Iris pigment epithelial cell (primary cell): ENCODE results near the gene A4GNT.
"Not testable (repeated sequence)": the region's sequence is repeated elsewhere in the genome, so short reads cannot be mapped to it uniquely, and the experiment has no call there.

Experiments
- DNase-seq: peaks from one replicate; pipeline ENCODE4 v3.0.0-alpha.2; 2011; ENCODE audit warnings: low read depth

Gene A4GNT

DNA sequence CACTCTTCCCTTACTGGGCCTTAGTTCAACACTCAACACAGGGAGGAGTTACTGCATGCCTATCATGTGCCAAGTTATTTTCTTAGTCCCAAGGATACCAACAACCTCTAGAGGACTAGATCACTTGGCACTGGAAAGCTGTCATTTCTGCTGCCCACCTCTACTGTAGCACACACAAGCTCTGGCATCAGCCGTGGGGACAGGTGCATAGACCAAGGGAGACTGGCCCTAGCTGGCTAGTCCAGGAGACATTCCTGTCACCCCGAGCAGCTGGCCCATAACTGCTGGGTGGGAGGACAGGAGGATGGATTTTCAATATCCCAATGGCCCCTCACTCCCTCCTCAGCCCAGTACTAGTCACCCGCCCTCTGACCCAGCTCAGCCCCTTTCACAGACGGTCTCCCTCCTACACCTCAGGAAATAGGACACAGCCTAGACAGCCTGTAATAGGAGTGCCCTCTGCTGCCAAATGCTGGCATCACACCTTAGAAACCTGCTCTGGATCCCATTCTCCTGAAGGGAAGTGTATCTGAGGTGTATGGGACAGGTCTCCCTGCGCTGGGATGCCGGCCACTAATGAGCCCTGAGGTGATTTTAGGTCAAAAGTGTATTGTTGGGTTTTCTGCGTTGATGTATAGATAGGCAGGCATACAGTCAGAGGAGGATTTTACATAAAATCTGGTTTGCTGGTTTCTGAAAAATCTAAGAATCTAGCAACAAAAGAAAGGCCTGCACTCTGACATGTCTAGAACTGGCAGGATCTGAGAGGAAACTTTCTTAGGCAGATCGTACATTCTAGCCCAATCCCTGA is 13.4 kb downstream of the A4GNT start:
- DNase-seq = peak; percentile 65

DNA sequence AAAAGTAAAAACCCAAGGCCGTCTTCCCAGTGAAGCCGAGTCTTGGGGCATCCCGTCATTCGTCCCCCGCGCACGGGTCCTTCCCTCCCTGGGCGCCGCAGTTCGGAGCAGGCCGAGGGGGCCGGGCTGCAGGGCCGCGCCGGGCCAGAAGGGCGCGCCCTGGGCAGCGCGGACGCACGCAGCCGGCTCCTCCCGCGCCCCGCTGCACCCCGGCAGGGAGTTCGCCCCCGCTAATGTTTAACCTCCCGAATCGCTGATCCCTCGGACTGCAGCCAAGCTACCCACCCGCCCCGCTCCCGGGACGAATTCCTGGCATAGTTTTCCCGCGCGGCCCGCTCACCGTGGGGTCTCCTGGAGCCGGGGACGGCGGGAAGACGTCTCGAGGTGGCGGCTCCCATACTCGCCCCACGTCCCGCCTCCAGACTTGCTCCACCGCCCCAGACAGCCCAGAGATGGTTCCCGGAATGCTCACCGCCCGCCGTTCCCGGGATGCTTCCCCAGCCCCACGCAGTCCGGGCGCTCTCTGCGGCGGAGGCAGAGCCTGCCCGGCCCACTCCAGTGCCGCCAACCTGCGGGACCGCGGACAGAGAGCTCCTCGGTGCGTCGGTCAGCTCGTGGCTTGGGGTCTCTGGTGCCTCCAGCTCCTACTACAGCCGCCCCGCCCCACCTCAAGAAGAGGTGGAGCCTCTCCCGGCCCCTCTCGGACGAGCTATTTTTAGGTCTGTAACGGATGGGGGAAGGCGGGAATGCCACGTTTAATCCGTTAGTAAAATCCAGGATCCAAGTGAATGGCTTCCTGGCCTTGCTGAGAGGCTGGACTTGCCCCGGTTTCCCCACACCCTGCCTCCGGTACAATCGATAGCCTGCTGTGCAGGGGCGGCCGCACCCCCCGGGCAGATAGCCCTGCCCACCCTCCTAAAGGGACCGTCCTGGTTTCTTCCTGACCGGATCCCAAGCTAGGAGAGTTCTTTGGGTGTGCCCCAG is 16.9 kb downstream of the A4GNT start, which contains the start of gene DZIP1L:
Gene DZIP1L, minus strand, starts transcription at position 621 of the 984 bp plus-strand sequence. CDS start 11,637 bp downstream, outside the sequence.
- DNase-seq = peak; percentile 66

DNA sequence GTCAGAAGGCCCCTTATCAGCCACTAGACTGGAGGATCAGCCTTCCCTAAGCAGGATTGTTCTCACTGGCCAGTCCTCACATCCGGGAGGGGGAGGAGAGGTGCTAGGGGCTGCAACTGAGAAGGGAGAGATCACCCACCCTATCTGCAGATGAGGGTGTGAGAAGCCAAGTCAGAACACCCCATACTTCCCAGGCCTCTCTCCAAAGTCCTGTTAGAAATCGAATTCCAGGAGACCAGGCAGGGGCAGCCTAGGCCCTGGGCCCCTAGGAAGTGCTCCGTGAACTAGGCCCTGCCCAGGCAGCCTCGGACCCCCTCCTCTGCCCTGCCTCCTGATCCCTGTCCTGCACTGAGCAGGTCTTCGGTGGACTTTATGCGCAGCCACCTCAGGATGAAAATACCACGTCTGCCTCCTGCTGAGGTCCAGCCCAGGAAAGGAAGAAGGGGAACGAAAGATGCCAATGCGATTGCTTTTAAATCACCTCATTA is 17.7 kb downstream of the A4GNT start:
- peak; percentile 37 for DNase-seq

DNA sequence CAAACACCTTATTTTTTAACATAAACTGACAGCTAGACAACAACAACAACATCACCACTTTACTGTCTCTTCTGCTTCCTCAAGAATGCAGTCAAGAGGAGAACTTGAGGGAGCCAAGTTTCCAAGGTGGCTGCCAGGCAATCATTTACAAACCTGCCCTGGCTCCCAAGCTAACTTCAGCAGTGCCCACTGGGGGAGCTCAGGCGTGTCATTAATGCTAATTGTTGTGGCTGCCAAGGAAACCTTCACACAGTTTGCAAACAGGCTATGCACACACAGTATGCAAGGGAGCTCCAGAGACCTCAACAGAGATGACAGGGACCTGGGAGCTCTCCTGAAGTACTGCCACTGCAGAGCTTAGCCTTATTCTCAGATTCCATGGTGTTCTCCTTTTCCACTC is 18.9 kb downstream of the A4GNT start:
- no peak for DNase-seq

DNA sequence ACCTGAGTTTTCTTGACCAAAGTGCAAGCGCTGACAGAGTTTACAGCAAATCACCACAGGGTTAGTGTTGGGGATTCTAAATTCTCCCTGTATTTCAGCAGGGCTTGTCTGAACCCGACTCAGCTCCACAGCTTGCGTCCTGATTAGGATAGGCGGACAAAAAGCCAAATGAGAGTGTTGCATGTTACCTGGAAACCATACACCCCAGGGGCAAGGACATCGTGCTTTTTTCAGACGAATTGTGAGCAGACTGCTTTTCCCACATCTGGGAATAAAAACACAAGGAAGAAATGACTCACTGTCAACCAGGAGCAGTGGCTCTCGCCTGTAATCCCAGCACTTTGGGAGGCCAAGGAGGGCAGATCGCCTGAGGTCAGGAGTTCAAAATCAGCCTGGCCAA is 19.8 kb downstream of the A4GNT start:
- DNase-seq = no peak

DNA sequence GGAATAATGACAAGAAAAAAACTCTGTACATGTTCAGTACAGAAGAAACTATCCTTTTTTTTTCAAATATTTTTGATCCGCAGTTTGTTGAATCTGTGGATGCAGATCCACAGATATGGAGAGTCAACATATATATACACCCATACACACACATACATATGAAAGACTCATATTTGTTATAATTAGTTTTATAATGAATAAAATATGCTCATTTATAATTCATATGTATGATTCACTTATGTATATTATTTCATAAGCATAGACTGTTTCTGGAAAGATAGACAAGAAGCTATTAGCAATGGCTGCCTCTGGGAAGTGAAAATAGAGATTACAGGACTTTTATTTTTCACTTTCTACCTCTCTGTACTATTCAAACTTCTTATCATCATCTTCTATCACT is 26.6 kb downstream of the A4GNT start:
- DNase-seq = no peak

DNA sequence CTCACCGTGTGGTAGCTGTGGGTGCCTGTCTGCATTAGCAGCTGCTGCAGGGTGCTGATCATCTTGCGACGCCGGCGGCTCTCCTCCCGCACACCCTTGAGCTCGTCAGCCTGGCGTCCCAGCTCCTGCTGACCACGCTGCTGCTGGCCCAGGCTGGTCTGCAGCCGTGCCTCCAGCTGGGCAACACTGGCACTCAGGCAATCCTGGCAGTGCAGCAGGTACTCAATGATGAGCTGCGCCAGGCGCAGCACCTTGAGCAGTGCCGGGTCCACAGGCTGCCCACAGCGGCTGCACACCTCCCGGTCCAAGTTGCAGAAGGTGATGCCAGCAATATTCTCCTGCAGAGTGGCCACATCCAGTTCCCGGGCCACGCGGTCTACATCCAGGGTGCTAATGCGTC is 28.7 kb downstream of the A4GNT start:
- no peak for DNase-seq

DNA sequence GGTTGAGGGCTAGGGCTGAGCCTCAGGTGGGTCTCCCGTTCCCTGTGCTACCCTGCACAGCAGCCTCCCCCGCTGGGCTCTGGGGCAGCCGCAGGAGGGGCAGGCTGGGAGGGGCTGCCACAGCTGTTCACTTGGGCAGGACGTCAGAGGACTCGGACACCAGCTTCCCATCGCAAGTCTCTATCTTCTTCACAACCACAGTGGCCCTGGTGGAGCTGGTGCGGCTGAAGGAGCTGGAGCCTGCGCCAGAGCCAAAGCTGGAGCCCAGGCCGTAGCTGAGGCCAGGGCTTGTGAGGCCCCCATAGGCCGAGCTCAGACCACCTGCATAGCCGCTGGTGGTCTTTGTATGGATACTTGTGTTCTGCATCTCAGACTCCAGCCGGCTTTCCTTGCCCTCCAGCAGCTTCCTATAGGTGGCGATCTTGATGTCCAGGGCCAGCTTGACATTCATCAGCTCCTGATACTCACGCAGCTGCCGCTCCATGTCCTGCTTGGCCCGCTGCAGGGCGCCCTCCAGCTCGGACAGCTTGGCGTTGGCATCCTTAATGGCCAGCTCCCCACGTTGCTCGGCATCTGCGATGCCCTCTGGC is 30.7 kb downstream of the A4GNT start:
- not testable (repeated sequence) for DNase-seq

DNA sequence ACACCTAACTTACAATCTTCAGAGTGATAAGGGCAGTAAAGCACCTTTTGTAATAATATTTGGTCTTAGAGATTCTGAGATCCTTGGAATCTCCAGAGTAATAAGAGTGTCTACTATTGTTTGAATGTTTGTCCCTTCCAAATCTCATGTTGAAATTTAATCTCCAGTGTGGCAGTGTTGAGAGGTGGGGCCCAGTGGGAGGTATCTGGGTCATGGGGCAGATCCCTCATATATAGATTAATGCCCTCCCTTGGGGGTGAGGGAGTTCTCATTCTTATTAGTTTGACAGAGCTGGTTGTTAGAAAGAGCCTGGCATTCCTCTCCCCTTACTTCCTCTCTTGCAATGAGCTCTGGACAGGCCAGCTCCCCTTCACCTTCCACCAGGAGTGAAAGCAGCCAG is 32.8 kb downstream of the A4GNT start:
- no peak for DNase-seq

DNA sequence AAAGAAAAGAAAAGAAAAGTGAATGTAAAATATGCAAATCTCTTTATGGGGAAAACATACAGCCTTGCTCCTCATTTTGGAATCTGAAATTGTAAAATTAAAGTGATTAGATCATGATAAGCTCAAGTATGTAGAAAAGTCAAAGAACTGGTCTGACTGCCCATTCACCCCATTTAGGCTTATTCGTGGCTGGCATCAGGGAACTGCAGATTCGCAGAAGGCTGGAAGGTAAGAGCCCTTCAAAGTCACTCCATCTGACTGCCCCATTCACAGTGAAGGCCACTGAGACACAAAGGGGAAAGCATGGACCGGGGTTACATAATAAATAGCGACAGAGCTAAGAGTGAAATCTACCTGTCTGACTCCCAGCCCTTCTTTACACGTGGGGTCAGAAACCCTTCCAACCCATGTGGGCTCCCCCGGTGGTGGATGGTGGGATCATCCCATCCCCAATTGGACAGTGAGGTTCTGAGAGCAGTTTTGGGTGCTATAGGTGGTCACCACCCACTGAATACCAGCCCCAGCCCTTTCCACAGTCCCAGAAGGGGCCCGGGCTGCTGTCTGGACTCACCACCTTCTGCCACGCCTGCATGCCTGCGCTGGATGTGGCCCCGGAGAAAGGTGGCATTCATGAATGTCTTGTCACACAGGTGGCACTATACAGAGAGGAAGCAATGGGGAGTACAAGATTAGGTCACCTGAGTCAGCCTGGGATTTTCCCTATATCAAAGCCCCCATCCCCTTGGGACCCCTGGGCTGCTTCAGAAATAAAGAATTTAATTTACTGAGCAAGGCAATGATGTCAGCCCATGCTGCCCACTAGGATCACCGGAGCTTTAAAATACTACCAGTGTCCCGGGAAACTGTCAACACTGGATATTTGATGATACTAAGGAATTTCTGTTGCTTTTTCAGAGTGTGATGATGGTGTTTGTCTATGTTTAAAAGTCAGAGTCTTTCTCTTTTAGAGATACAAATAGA is 34.7 kb downstream of the A4GNT start:
- DNase-seq = no peak

DNA sequence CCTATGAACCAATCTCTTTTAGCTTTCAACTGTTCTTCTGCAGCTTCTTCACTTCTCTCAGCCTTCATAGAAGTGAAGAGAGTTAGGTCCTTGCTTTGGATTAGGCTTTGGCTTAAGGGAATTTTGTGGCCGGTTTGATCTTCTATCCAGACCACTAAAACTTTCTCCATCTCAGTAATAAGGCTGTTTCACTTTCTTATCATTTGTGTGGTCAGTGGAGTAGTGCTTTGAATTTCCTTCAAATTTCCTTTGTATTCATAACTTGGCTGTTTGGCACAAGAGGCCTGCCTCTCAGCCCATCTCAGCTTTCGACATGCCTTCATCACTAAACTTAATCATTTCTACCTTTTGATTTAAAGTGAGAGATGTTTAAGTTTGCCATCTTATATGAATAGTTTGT is 38.5 kb downstream of the A4GNT start:
- peak; percentile 31 for DNase-seq

DNA sequence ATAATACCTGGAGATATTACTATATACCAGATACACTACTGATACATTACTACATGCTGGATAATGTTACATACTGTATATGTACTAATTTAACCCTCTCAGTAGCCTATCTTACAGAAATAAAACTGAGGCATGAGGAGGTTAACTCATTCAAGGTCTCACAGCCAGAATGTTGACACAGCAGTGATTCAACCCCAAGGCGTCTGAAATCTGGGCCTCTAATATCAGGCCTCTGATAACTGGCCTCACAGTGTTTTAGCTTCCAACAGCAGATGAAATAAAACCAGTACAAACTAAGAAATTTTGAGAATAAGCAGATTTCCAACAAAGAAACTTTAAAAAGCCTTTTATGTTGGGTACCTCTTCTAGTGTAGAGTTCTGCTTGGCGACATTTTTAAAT is 40.2 kb downstream of the A4GNT start:
- peak; percentile 90 for DNase-seq

DNA sequence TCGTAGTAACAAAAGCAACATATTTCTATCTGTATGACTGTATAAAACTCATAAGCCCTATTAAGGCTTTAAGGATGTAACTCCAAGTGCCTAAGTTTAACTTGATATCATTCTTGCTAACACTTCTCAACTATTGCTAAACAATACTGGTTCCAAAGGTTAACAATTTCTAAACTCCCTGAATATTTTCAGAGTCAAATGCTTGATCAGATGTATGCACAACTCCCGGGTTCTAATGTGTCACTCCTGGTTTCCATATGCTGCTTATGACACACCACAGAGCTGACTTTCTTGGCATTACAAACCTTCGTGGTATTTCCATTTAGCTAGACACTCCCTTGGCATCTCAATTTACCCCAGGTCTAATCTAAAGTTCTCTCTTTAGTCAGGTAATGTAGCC is 43.1 kb downstream of the A4GNT start:
- DNase-seq = peak; percentile 76

DNA sequence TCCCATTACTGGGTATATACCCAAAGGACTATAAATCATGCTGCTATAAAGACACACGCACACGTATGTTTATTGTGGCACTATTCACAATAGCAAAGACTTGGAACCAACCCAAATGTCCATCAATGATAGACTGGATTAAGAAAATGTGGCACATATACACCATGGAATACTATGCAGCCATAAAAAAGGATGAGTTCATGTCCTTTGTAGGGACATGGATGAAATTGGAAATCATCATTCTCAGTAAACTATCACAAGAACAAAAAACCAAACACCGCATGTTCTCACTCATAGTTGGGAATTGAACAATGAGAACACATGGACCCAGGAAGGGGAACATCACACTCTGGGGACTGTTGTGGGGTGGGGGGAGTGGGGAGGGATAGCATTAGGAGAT is 46.4 kb downstream of the A4GNT start:
- not testable (repeated sequence) for DNase-seq

DNA sequence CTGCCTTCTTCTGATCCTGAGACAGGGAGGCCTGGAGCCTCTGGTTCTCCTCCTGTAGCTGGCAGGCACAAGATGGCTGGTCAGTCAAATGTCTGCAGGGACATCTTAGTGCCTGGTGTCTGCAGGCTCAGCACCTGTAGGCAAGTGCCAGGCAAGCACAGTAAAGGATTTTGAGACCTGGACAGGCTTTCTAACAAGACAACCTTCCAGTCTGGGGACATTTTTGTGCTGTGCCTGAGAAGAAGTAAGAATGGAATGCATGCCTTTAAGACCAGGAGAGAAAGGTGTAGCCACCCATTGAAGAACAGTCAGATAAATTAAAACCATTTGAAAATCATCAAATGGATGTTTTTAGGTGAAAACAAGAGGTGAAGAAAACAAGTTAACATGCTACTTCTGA is 48.0 kb downstream of the A4GNT start:
- no peak for DNase-seq

DNA sequence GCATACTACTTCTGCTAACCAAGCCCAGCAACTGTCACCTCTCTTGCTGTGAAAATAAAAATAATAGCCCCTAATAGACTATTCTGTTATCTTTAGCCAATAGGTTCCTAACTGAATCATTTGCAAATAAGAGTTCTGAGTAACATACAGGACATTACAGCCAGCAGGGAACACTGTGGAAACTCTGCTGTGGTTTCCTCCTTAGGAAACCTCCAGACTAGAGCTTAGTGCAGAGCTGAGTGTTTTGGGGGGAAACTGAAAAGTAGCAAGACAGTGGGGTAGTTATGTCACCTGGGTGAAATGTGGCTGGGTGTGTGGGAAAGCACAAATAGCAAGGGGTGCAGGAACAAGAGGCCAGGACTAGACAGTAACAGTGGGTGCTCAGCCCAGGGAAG is 49.2 kb downstream of the A4GNT start:
- DNase-seq = peak; percentile 70

DNA sequence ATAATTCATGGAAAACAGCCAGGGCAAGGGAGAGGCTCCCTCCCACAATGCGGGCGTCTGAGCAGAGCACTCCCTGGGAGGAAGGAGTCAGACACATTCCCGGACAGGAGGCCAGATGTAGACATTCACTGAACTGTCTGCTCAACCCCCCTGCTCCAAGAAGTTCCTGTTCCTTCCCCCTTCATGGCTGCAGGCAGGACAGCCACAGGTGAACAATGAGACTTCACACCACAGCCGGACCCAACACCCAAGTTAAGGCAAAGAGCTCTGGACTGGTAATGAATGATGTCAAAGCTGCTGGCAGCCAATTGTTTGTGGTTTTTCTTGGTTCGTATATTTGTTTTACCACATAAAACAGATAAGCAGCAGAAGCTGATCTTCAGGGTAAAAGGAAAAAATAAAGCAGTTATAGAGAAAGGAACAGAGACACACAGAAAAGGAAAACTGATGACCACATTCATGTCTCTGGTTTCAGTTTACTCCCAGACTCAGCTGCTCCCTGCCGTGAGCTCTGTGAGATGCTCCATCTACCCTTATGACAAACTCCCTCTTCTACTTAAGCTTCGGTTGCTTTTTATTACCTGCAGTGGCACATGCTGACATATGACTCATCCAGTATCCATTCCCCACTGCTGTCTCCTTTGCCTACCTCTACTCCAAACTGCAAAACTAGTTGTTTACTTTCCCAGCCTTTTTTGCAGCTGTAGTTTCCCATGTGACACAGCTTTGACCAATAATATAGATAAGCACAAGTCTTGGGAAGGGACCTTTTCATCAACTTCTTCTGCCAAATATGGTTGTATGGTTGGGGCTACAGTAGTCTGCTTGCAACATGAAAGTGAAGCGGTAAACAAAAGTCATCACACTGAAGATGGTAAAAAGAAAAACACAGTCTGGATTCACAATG is 49.9 kb downstream of the A4GNT start:
- peak; percentile 93 for DNase-seq

DNA sequence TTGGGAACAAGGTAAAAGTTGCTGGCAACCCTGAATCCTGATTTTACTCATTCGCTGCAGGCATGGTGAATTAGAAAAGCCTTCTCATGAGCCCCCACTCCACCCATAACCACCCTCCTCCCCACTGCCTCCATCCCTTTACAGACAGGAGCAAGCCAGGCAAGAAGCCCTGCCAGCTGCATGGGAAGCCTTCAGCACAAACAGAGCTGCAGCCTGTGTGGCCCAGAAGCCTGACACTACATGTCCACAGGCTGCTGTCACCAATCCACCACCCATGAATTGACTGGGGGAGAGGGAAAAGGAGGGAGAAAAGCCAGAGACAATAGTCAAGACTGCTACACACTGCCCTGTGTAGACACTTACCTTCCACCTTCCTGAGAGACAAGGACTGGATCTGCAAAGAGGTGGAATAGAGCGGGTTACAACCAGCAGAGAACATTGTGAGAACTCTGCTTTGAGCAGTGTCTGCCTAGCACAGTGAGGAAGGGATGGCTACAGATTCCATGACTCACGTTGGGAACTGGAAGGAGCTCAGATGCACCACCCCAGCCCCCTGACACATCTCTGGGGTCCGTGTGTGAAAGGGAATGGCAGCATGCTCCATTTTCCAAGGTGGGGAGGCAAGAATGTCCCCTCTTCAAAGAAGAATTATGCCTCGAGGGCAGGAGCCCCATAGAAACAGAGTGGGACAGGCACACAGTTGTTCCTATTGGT is 50.7 kb downstream of the A4GNT start:
- DNase-seq = peak; percentile 66

DNA sequence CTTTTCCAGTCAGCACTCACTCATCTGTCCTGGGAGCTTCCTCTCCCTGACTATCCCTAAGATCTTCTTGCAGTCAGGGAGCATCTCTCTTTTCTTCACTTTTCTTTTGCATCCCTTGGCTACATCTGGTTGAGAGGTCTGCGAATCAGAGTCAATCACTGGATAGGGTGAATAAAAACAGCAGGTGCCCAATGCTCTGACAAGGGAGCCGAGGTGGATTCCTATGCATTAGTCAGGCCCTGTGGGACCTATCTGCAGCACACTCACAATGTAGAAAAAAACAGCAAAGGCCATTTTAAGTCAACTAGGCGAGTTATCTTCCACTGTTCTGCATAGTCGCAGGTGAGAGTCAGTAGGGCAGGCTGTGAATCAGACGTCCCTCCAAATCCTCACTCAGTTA is 52.3 kb downstream of the A4GNT start:
- no peak for DNase-seq
